ENCODE data around the gene PLCB4. TPM values are rescaled to one million over a fixed set of nuclear protein-coding genes. Genes with fewer than 3 reads are reported as not detected.
A peak's percentile ranks its signal among the peaks of the same experiment; 100 is the strongest.

Gene PLCB4
- total RNA-seq, 4 donors from 2014 or later: 2.3 to 3.9 (median 3.3) TPM

GRCh38 chr20:9388813-9389161 lies 319.9 kb downstream of the PLCB4 start:
- no peaks in the 10 kb centered on the region for H3K4me1 ChIP-seq
- no peak for ATAC-seq
- intact Hi-C loops (cut with DNase I; ENCODE audit: low total_unique reads) (no loop called here), in situ Hi-C loops (cut with MboI; ENCODE audit: low sequenced_read_pairs in 4 of 4) (no loop called here)
- DNase-seq: no peak
- H3K27ac ChIP-seq: no peak overlapping the region
- TF ChIP-seq POLR2A (IDR thresholded peaks at IDR 0.05): no peak
- TF ChIP-seq CTCF (IDR thresholded peaks at IDR 0.05 in 4 of 5, conservative IDR thresholded peaks at IDR 0.05 in 1 of 5): no peak
- no peaks in the 10 kb centered on the region for H3K27me3 ChIP-seq
- no peaks in the 10 kb centered on the region for H3K36me3 ChIP-seq
- H3K9me3 ChIP-seq: no peaks in the 10 kb centered on the region
- no peak overlapping the region for H3K4me3 ChIP-seq

GRCh38 chr20:9389346-9389745 lies 320.5 kb downstream of the PLCB4 start:
- intact Hi-C loops (cut with DNase I; ENCODE audit: low total_unique reads): no loop called here
- Histone ChIP-seq H3K4me3 (no peak overlapping the region), H3K4me1 (no peaks in the 10 kb centered on the region), H3K27me3 (no peaks in the 10 kb centered on the region), H3K27ac (no peak overlapping the region), H3K36me3 (no peaks in the 10 kb centered on the region), H3K9me3 (no peaks in the 10 kb centered on the region)
- in situ Hi-C loops (cut with MboI; ENCODE audit: low sequenced_read_pairs in 4 of 4): no loop called here
- DNase-seq (no peak), ATAC-seq (no peak)
- TF ChIP-seq CTCF (IDR thresholded peaks at IDR 0.05 in 4 of 5, conservative IDR thresholded peaks at IDR 0.05 in 1 of 5): no peak

- no peaks in the 10 kb centered on the region for H3K27me3 ChIP-seq
- H3K27ac ChIP-seq: no peak overlapping the region
- TF ChIP-seq CTCF (IDR thresholded peaks at IDR 0.05 in 4 of 5, conservative IDR thresholded peaks at IDR 0.05 in 1 of 5) (no peak), POLR2A (IDR thresholded peaks at IDR 0.05) (no peak)
- in situ Hi-C loops (cut with MboI; ENCODE audit: low sequenced_read_pairs in 4 of 4) (no loop called here), intact Hi-C loops (cut with DNase I; ENCODE audit: low total_unique reads) (no loop called here)
- H3K36me3 ChIP-seq: no peaks in the 10 kb centered on the region
- ATAC-seq (no peak), DNase-seq (no peak)
- no peak overlapping the region for H3K4me3 ChIP-seq
- no peaks in the 10 kb centered on the region for H3K4me1 ChIP-seq
- H3K9me3 ChIP-seq: no peaks in the 10 kb centered on the region
Measured at GRCh38 chr20:9390441-9390840, 321.6 kb downstream of the PLCB4 start.

- intact Hi-C loops (cut with DNase I; ENCODE audit: low total_unique reads): no loop called here
- Histone ChIP-seq H3K27ac (no peak overlapping the region), H3K4me1 (no peaks in the 10 kb centered on the region), H3K9me3 (no peaks in the 10 kb centered on the region), H3K4me3 (no peak overlapping the region), H3K27me3 (no peaks in the 10 kb centered on the region), H3K36me3 (no peaks in the 10 kb centered on the region)
- in situ Hi-C loops (cut with MboI; ENCODE audit: low sequenced_read_pairs in 4 of 4): no loop called here
- DNase-seq: peak; percentile 9 to 34
- ATAC-seq: peak; percentile 60 to 66
- peak in 4 of 5 experiments; percentile 17 to 58 (median 40) for TF ChIP-seq CTCF (IDR thresholded peaks at IDR 0.05 in 4 of 5, conservative IDR thresholded peaks at IDR 0.05 in 1 of 5)
- no peak for TF ChIP-seq POLR2A (IDR thresholded peaks at IDR 0.05)
Measured at GRCh38 chr20:9392892-9393857, 324.3 kb downstream of the PLCB4 start.

Data from gastrocnemius medialis (tissue), 4 donors.